ENCODE measurements around the gene PLXDC1.
"Not testable (repeated sequence)": the region's sequence is repeated elsewhere in the genome, so short reads cannot be mapped to it uniquely, and the experiment has no call there.

PLXDC1 gene

DNA sequence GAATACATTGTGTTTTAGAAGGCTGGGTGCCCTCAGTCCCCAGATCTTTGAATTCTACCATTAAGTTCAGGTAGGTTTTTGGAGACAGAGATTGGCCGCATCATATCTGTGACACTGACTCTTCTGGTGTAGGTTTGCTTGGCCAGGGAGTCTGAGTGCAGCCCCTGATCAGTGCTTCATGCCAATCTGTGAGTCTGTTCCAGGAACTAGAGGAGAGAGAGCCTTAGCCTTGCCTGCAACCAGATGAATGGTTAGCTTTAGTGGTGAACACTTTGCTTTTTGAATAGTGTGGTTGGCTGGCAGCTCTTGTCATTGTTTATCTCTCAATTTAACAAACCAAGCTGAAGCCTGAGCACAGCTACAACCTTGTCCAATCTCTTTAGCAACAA is 87.8 kb downstream of the PLXDC1 start:
- DNase-seq (ENCODE audit: low spot score), result no peak

DNA sequence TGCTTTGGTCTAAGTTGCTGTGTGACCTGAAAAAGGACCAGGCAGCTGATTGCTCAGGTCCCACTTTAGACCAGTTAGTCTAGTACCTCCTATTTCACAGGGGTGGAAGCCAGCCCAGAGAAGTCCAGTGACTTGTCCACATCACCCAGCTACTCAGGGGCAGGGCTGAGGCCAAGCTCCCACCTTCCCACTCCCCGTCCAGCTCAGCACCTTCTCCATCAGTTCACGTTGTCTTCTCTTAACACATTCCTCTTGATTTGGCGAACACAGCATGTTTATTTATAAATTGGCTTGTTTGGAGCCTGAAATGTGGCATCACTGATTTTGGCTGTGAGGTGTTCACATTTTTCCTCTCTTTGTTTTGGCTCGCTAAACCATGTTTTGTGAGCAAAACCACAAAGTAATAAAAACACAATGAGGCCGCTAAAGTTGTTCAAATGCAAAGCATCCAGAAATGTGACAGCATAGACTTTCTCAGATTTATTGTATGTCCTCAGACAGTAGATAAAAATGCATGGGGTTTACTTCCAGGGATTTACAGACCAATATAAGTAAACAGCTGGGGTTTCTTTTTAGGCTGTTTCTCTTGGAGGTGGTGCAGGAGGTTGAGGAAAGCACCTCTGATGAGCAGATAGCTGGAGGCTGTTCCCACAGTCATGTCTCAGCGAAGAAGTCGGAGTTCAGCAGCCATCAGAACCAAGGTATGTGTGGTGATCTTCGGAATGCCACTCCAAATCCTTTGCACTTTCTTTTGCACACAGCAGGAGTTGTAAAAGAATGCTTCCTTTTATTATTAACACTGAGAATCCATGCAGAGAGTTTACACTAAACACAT is 88.4 kb downstream of the PLXDC1 start:
- DNase-seq (ENCODE audit: low spot score), result no peak

DNA sequence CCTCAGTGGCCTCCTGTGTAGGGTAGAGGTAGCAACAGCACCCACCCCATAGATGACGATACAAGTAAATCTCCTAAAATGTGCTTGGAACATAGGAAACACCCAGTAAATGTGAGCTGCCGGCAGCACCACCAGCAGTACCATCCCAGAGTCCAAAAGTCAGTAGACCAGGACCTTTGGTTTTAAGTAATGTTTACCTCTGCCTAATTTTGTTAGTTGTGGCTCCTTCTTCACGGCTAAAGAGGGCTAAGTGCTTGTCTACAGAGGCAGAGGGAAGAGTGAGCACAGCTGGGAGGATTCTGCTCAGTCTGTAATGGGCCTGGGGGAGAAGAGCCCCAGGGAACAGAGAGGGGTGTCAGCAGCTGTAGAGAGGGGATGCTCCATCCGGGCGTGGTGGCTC is 92.9 kb downstream of the PLXDC1 start:
- no peak for DNase-seq (ENCODE audit: low spot score)

DNA sequence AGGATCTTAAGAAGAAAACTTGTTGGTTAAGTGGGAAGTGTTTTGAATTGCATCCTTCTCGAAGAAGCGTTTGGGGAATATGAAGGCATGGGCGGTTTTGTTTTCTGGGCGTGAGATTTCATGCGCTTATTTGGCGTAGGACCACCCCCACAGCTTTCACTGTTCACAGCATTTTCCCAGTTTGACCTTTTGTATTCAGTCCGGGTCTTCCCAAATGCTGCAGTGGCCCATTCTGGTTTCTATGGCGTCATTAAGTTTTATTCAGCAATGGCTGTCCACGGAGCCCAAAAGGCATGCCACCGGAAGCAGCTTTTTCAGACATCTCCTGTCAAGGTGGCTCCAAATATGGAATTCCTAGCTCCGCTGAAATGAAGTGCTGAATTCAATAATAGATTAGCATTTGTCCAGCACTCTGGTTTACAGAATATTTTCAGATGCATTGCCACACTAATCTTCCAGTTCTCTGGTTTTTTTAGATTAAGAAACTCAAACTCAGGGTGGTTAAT is 93.7 kb downstream of the PLXDC1 start:
- DNase-seq (ENCODE audit: low spot score), result peak; percentile 47

DNA sequence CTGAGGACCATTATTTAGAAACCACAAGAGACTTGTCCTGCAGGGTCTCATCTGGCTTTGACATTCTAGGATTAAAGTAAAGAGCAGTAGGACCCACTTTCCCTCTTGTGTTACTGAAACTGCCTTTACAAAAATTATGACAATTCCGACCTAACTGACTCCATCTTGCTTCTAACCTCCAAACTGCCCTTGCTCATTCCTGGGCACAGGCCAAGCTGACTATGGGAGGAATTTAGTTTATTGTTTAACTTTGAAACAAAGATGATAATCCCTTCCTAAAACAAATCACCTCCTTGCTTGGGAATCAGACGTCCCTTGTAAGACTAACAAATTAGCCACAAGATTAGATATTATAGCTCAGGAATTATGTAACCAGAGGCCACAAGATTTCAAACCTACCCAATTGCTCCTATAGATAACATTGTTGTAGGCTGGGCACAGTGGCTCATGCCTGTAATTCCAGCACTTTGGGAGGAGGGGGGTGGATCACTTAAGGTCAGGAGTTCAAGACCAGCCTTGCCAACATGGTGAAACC is 97.3 kb downstream of the PLXDC1 start:
- DNase-seq (ENCODE audit: low spot score), result no peak

DNA sequence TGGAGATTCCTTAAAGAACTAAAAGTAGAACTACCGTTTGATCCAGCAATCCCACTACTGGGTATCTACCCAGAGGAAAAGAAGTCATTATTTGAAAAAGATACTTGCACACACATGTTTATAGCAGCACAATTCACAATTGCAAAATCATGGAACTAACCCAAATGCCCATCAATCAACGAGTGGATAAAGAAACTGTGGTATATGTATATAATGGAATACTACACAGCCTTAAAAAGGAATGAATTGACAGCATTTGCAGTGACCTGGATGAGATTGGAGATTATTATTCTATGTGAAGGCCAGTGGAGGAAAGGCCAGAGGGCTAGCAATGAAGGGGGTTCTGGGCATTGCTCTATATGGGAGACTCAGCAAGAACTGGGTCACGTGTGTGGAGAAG is 99.0 kb downstream of the PLXDC1 start:
- DNase-seq (ENCODE audit: low spot score), result not testable (repeated sequence)

DNA sequence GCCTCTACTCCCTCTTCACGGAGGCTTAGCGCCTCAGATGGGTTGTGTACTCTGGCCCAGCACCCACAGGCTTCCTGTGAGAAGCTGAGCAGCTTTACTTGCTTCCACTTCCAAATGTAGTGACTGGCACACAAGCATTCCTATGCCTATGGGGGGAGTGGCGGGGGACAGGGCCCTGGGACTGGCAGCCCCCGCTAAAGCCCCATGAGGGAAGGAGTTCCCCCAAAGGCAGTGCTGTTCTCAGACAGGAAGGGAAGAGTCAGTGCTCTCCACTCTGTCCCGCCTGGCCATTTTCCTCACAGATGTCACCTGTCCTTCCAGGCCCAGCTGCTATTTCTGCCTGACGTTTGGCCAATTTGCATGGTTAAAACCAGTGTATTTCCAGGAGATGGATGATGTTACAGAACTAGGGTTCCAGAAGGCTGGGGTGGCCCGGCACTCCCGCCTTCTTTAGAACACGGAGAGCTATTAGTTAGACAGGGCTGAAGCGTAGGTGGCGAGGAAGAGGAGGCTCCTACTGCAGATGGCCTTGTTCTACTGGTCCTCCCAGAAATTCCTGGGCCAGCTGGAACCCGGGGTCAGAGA is 100.3 kb downstream of the PLXDC1 start:
- no peak for DNase-seq (ENCODE audit: low spot score)

DNA sequence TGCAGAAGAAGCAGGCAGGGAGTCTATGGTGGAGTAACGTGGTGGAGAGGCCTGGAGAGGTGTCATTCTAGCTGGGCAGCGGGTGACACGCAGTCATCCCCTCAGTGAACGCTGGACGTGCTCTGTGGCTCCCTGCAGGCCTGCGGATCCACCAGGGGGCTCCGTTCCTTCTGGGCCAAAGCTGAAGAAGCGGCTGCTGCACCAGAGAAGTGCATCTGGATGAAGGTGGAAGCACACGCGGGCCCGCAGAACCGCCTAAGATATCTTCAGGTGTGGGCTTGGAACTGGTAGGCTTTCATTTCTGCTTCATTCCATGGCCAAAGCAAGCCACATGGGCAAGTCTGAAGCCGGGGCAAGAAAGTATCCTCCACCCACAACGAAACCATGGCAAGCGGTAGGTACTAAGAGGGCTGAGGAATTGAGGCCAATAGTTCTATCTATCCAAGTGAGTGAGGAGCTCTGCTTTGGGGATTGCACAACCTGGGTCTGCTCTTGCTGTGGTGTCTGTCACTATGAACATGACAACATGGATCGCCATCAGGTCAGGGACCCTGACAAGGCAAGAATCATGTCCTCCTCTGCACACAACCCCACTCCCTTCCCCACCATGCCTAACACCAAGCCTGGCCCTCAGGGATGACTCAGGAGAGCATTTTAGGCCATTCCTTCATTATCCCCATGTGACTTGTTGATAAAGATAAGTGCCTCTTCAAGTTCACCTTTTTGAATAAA is 105.3 kb downstream of the PLXDC1 start:
- DNase-seq (ENCODE audit: low spot score), result no peak

DNA sequence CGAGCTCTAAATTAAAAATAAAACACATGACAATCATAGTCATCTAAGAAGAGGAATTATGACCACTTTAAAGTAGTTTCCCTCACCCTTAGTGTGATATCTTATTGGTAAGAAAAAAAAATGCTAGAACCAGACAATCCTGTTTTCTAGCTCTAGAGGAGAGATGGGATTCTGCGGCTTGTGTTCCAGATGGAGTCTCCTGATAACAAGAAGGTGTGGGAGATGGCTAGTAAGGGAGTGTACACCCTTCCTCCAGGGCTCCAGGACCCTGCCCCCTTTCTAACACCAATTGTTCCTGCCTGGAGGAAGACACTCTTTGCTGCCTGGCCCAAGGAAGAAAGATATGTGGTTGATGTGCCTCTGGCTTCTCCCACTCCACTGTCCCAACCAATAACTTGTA is 115.4 kb downstream of the PLXDC1 start:
- DNase-seq (ENCODE audit: low spot score), result no peak

DNA sequence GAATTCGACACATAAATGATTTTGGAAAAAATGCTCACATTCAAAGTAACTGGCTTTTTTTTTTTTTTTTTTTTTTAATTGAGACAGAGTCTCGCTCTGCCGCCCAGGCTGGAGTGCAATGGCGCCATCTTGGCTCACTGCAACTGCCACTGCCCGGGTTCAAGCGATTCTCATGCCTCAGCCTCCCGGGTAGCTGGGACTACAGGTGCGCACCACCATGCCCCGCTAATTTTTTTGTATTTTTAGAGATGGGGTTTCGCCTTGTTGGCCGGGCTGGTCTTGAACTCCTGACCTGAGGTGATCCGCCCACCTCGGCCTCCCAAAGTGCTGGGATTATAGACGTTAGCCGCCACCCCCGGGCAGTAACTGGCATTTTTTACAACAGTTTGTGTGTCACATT is 115.9 kb downstream of the PLXDC1 start:
- not testable (repeated sequence) for DNase-seq (ENCODE audit: low spot score)

DNA sequence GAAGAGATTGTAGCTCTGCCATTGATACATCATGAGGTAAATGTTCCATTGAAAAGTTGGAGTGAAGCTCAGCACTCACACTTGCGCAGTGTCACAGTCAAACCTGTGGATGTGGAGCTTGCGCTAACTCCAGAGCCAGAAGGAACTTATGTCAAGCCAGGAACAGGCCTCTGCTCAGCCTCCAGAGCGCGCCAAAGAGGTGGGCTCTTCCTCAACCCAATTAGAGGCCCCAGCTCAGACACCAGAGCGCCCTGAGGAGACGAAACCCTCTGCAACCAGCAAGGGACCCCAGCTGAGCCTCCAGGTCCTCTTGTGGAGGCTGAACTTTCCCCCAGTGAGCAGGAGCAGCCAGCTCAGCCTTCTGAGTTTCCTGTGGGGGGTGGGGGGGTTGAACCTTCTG is 122.7 kb downstream of the PLXDC1 start:
- DNase-seq (ENCODE audit: low spot score), result no peak

DNA sequence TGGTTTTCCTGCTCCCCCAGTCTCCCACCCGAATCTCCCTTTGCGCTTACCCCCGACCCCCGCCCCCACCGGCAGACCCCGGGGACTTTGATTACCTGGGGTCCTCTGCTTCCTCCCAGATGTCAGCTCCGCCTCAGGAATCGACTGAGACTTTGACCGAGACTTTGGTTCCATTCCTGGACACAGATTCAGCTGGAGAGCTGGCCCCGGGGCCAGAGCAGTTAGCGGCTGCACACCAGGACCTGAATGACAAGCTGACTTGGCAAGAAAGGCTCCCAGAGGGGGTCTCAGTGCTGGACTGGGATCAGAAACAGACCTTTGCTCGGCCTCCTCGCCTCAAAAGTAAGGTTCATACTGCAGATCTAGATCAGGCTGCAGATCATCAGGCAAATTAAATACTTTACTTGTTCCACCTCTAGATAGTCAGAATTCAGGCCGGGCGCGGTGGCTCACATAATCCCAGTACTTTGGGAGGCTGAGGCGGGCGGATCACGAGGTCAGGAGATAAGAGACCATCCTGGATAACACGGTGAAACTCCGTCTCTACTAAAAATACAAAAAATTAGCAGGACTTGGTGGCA is 123.9 kb downstream of the PLXDC1 start:
- DNase-seq (ENCODE audit: low spot score), result no peak

DNA sequence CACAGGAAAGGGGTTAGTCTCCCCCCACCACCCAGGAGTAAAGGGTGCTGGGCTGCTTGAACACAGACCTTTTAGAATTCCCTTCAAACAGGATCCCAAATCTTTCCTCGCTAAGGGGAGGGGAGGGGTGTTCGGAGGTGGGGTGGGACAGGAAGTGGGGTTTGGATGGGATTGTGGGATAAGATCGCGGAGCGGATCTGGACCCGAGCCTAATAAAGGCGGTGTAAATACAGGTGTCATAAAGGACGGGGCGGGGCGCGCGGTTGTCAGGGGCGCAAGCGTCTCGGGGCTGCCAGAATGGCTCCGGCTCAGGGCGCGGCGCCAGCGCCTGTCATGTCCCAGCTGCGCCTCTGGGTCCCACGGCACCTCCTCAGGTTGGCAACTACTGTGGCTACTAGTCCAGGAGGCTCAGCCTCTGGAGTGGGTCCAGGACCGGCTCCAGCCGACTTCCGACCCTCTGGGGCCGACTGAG is 124.4 kb downstream of the PLXDC1 start:
- DNase-seq (ENCODE audit: low spot score), result peak; percentile 69

DNA sequence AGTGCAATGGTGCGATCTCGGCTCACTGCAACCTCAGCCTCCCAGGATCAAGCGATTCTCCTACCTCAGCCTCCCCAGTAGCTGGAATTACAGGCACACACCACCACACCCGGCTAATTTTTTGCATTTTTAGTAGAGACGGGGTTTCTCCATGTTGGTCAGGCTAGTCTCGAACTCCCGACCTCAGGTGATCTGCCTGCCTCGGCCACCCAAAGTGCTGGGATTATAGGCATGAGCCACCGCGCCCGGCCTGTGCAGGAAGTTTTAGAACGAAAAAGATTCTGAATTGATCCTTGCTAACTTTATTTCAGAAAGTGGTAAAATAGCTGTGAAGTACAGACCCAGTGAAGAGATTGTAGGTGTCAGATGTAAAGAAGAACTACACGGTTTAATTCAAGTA is 125.1 kb downstream of the PLXDC1 start:
- DNase-seq (ENCODE audit: low spot score), result not testable (repeated sequence)

DNA sequence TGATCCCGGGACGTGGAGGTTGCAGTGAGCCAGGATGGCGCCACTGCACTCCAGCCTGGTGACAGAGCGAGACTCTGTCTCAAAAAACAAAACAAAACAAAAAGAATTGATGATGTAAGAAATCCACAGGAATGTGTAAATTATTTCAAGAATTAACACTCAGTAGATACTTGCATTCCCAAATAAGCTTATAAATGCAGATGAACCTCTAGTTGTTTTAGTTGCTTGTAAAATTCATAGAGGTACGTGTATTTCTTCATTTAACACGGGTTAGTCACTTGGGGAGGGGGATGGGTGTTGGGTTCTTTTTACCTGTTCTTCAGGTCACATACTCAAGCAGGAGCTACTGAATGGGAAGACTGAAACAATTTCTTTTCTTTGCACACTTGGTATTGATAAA is 128.5 kb downstream of the PLXDC1 start:
- no peak for DNase-seq (ENCODE audit: low spot score)

DNA sequence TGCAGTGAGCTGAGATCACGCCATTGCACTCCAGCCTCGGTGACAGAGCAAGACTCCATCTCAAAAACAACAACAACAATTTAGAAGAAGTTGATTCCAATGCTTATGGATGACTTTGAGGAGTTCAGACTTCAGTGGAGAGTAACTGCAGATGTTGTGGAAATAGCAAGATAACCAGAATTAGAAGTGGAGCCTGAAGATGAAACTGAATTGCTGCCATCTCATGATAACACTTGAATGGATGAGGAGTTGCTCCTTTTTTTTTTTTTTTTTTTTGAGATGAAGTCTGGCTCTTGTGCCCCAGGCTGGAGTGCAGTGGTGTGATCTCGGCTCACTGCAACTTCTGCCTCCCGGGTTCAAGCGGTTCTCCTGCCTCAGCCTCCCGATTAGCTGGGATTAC is 131.4 kb downstream of the PLXDC1 start:
- DNase-seq (ENCODE audit: low spot score), result not testable (repeated sequence)

DNA sequence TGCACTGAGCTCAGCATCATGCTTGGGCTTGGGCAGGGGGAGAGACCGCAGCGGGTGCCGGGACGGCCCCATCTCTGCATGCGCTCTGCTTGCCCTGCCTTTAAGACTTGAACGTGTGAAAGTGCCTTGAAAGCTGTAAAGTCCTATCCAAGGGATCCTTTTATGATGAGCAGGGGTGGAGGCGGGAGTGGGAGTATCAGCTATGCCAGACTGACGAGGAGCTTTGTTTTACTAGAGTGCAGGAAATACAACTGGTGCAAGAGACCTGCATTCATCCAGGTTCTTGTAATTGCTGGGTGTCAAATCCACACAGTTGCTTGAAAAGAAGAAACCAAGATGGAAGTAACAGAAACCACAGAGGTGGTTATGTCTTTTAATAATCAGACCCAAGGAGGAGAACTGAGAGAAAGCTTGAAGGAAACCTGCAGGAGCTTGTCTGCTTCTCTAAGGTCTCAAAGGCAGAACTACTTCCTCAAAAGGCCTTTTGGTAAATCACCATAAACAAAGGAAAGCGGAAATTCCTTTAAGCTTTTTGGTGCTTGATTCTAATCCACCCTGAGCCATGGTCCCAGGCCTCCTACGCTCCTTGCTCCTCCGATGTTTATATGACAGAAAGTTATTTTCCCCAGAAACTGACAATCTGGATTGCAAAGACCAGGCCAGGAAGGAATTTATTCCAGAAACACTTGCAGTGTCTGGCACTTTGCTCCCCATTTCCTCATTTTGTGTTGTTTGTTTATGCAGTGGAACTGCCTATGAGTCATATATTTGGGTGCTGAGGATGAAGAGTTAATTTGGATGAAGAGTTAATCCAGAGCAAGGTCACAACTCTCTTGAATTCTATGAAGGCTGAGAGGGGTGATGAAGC is 132.9 kb downstream of the PLXDC1 start:
- DNase-seq (ENCODE audit: low spot score), result no peak

DNA sequence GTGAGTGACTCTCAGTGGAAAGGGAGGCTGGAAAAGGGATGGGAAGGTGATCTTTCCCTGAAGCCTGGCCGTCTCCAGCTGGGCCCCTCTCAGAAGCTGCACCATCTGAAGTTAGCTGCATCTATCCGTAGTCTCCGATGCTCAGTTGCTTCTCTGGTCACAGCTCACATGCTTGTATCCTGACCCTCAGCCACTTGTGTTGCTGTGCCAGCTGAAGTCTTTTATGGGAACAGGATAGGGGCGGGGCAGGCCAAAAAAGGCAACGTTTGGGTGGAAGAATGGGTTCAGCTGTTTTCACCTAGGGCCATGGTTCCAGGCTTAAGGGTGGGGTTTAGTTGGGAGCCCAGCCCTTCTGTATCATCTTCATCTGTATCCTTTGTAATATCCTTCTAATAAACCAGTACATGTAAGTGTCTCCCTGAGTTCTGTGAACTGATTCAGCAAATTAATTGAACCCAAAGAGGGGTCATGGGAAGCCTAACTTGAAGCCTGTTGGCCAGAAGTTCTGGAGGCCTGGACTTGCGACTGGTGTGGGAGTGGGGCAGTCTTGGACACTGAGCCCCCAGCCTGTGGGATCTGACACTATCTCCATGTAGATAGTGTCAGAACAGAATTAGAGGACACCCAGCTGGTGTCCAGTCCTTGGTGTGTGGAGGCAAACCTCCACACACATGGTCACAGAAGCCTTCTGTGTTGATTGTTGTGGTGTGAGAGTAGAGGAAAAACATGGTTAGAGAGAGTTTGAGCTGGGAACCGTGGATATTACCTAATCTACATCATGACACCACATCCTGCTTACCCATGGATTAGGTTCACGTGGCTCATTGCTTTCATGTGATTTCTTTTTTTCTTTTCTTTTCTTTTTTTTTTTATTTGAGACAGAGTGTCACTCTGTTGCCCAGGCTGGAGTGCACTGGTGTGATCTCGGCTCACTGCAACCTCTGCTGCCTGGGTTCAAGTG is 135.0 kb downstream of the PLXDC1 start:
- no peak for DNase-seq (ENCODE audit: low spot score)

DNA sequence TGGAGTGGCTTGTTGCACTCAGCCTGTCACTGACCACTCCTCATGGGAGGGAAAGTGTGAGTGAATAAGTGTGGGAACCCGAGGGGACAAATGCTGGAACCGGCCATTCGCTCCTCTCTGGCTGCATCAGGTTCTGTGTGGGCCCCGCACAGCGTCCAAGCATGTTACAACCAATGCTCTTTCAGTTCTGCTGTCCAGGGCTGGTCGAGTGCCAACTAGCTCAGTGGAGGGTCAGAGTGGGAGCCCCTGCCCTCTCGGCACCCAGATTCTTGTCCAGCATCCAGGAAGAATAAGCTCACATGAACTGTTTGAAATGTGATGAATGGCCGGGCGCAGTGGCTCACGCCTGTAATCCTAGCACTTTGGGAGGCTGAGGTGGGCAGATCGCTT is 135.9 kb downstream of the PLXDC1 start:
- no peak for DNase-seq (ENCODE audit: low spot score)

Measured in ecto neural progenitor cell (in vitro differentiated cells).